CD14-positive monocyte (primary cell): Measurements from ENCODE around the gene OR6C2. TPM values are rescaled to one million over a fixed set of nuclear protein-coding genes. Genes with fewer than 3 reads are reported as not detected.
"Not testable (repeated sequence)": the region's sequence is repeated elsewhere in the genome, so short reads cannot be mapped to it uniquely, and the experiment has no call there.

Source experiments
- DNase-seq, 3 donors: peaks; one replicate each; pipeline ENCODE4 v3.0.0-alpha.2; 2011 to 2022
- H2AFZ ChIP-seq: 2 replicates; pipeline ENCODE4 v1.6.0; 2012; ENCODE audit warnings: mild to moderate bottlenecking, low read depth, low read length, inconsistent platforms; ENCODE audit not compliant: insufficient read depth, poor library complexity, severe bottlenecking
- H3K27ac ChIP-seq, 2 donors: 1 replicate in 1 of 2; 2 replicates in 1 of 2; pipeline ENCODE4 v1.5.1; 2012 to 2013; ENCODE audit warnings: low read length in 2 of 2, control low read depth in 1 of 2, inconsistent platforms in 1 of 2, low read depth in 1 of 2, mild to moderate bottlenecking in 1 of 2
- H3K27me3 ChIP-seq, 2 donors: one replicate each; pipeline versions ENCODE4 v1.6.0 to v1.6.1; 2011 to 2013; ENCODE audit warnings: low read length in 2 of 2; ENCODE audit not compliant: control insufficient read depth in 2 of 2, insufficient read depth in 2 of 2
- H3K36me3 ChIP-seq, 2 donors: replicated peaks in 1 of 2; 1 replicate in 1 of 2; 2 replicates in 1 of 2; pipeline versions ENCODE4 v1.5.1 to v1.6.1; 2012 to 2013; ENCODE audit warnings: low read length in 2 of 2, control low read depth in 1 of 2, inconsistent platforms in 1 of 2, mild to moderate bottlenecking in 1 of 2; ENCODE audit not compliant: insufficient read depth in 2 of 2, control insufficient read depth in 1 of 2
- H3K4me1 ChIP-seq, 2 donors: 1 replicate in 1 of 2; 2 replicates in 1 of 2; pipeline versions ENCODE4 v1.5.1 to v1.6.1; 2012 to 2013; ENCODE audit warnings: low read length in 2 of 2, control low read depth in 1 of 2, inconsistent platforms in 1 of 2, mild to moderate bottlenecking in 1 of 2, moderate library complexity in 1 of 2; ENCODE audit not compliant: insufficient read depth in 2 of 2, control insufficient read depth in 1 of 2
- H3K4me2 ChIP-seq: replicated peaks from 2 replicates; pipeline ENCODE3; 2012; ENCODE audit warnings: low read length, moderate library complexity, mild to moderate bottlenecking; ENCODE audit not compliant: poor library complexity, severe bottlenecking; ENCODE audit errors: extremely low read depth
- H3K4me3 ChIP-seq, 3 experiments: fragments of 200-600 bp in 1 of 3; sonication (generic) in 1 of 3; replicated peaks in 1 of 3; 1 replicate in 2 of 3; 2 replicates in 1 of 3; pipeline ENCODE4 v1.5.1; 2011 to 2013; ENCODE audit warnings: low read length in 3 of 3, mild to moderate bottlenecking in 3 of 3, control low read depth in 2 of 3, low read depth in 2 of 3, inconsistent platforms in 1 of 3, moderate library complexity in 1 of 3
- H3K79me2 ChIP-seq: 2 replicates; pipeline ENCODE4 v1.6.0; 2012; ENCODE audit warnings: mild to moderate bottlenecking, control low read depth, inconsistent platforms, low read length, moderate library complexity; ENCODE audit not compliant: insufficient read depth
- H3K9ac ChIP-seq: 2 replicates; pipeline ENCODE4 v1.6.0; 2017; ENCODE audit warnings: low read length, mild to moderate bottlenecking; ENCODE audit not compliant: insufficient read depth, poor library complexity, severe bottlenecking
- H3K9me3 ChIP-seq, 2 donors: replicated peaks in 1 of 2; 1 replicate in 1 of 2; 2 replicates in 1 of 2; pipeline versions ENCODE4 v1.5.1 to v1.6.1; 2012 to 2013; ENCODE audit warnings: low read length in 2 of 2, control low read depth in 1 of 2; ENCODE audit not compliant: control insufficient read depth in 1 of 2, insufficient read depth in 1 of 2
- H4K20me1 ChIP-seq: 2 replicates; pipeline ENCODE4 v1.6.0; 2012; ENCODE audit warnings: mild to moderate bottlenecking, low read length, control low read depth, moderate library complexity; ENCODE audit not compliant: insufficient read depth
- H3K27ac Mint-ChIP-seq, 7 donors: one replicate each; pipeline ENCODE4 v1.8.0; 2020; ENCODE audit warnings: mild to moderate bottlenecking in 7 of 7, mixed read lengths in 7 of 7, moderate library complexity in 6 of 7, inconsistent platforms in 2 of 7
- H3K27me3 Mint-ChIP-seq, 3 donors: one replicate each; pipeline ENCODE4 v1.8.0; 2021 to 2022; ENCODE audit warnings: low read depth in 3 of 3, mild to moderate bottlenecking in 3 of 3, mixed read lengths in 3 of 3, moderate library complexity in 3 of 3, inconsistent platforms in 1 of 3
- H3K36me3 Mint-ChIP-seq, 2 donors: one replicate each; pipeline ENCODE4 v1.8.0; 2020; ENCODE audit warnings: mixed read lengths in 2 of 2, inconsistent platforms in 1 of 2, mild to moderate bottlenecking in 1 of 2
- H3K4me1 Mint-ChIP-seq: one replicate; pipeline ENCODE4 v1.8.0; 2020; ENCODE audit warnings: mild to moderate bottlenecking, mixed read lengths
- H3K4me3 Mint-ChIP-seq, 2 donors: one replicate each; pipeline ENCODE4 v1.8.0; 2020; ENCODE audit warnings: mild to moderate bottlenecking in 2 of 2, mixed read lengths in 2 of 2, moderate library complexity in 1 of 2
- H3K9me3 Mint-ChIP-seq, 7 donors: one replicate each; pipeline ENCODE4 v1.8.0; 2020 to 2022; ENCODE audit warnings: mixed read lengths in 7 of 7, mild to moderate bottlenecking in 6 of 7, moderate library complexity in 6 of 7, inconsistent platforms in 2 of 7
- CTCF ChIP-seq: fragments of 200-600 bp; IDR thresholded peaks from one replicate; pipeline ENCODE4 v1.8.0; 2022; ENCODE audit warnings: antibody characterized with exemption, mild to moderate bottlenecking
- WGBS: methylation state at CpG from one replicate; pipeline ENCODE4 v1.1.5; 2013; ENCODE audit warnings: missing lambda C conversion rate; ENCODE audit not compliant: insufficient coverage; 5-methylcytosine and 5-hydroxymethylcytosine counted together
- intact Hi-C, 2 donors: fragments of 100-400 bp; cut with micrococcal nuclease; formaldehyde crosslinking; loops; one replicate each; pipeline versions ENCODE4 v1.15.0 to v1.15.1; 2023
- polyA plus RNA-seq, 3 donors: library from polyadenylated mRNA; depleted of rRNA in 1 of 3; unstranded in 2 of 3; stranded (reverse) in 1 of 3; fragments of 300-500 nt in 2 of 3; fragments of >200 nt in 1 of 3; fragmentation: Illumina TruSeq in 2 of 3; gene quantifications; 1 replicate in 2 of 3; 2 replicates in 1 of 3; pipeline ENCODE4 v1.2.3, GENCODE V29; 2012 to 2021

Gene OR6C2
- polyA plus RNA-seq, 3 donors = 0.18 TPM; not detected in 2

GRCh38 chr12:55470088-55470829 lies 26.4 kb downstream of the OR6C2 start, which contains the start of gene OR6C70:
Gene OR6C70 (minus strand): TSS chr12:55470138. CDS start chr12:55470138, 0 bp downstream.
- H3K27ac Mint-ChIP-seq = no peak within 1 kb of the TSS
- H3K4me1 Mint-ChIP-seq = peaks cover 30% of the 10 kb centered on the region
- Histone ChIP-seq H3K27me3 (peaks cover 2 to 18% of the 10 kb centered on the region in 2 donors), H3K36me3 (no peaks in the 10 kb centered on the region), H3K79me2 (no peaks in the 10 kb centered on the region), H3K4me2 (no peak within 1 kb of the TSS), H3K4me1 (peaks cover 10 to 25% of the 10 kb centered on the region in 2 donors), H3K9me3 (no peaks in the 10 kb centered on the region), H2AFZ (peak within 1 kb of the TSS; percentile 39), H4K20me1 (no peaks in the 10 kb centered on the region), H3K4me3 (no peak within 1 kb of the TSS), H3K9ac (no peak within 1 kb of the TSS), H3K27ac (no peak within 1 kb of the TSS)
- WGBS = 80% methylated on average over 1 of the region's 3 CpGs
- intact Hi-C loops = no loop called here
- TF ChIP-seq CTCF = no peak
- H3K4me3 Mint-ChIP-seq = no peak within 1 kb of the TSS
- peaks cover 0 to 2% (median 0%) of the 10 kb centered on the region in 7 donors for H3K9me3 Mint-ChIP-seq
- DNase-seq = no peak
- peaks cover 0 to 4% of the 10 kb centered on the region in 2 donors for H3K36me3 Mint-ChIP-seq
- H3K27me3 Mint-ChIP-seq = peaks cover 2 to 6% (median 3%) of the 10 kb centered on the region in 3 donors

GRCh38 chr12:55472264-55472663 lies 28.4 kb downstream of the OR6C2 start:
- Mint-ChIP-seq H3K27ac (no peak overlapping the region), H3K4me3 (no peak overlapping the region), H3K27me3 (peaks cover 6 to 12% (median 8%) of the 10 kb centered on the region in 3 donors), H3K36me3 (peaks cover 0 to 4% of the 10 kb centered on the region in 2 donors), H3K9me3 (peaks cover 0 to 2% (median 0%) of the 10 kb centered on the region in 7 donors), H3K4me1 (peaks cover 22% of the 10 kb centered on the region)
- no peak overlapping the region for H3K4me2 ChIP-seq
- H3K4me3 ChIP-seq = no peak overlapping the region
- no peak overlapping the region for H3K27ac ChIP-seq
- peaks cover 7 to 17% of the 10 kb centered on the region in 2 donors for H3K4me1 ChIP-seq
- no peaks in the 10 kb centered on the region for H4K20me1 ChIP-seq
- H2AFZ ChIP-seq = no peak overlapping the region
- no peaks in the 10 kb centered on the region for H3K36me3 ChIP-seq
- peaks cover 6 to 30% of the 10 kb centered on the region in 2 donors for H3K27me3 ChIP-seq
- DNase-seq = no peak
- WGBS = no CpG with 5 or more reads among the region's 1 CpG
- intact Hi-C loops = no loop called here
- H3K9ac ChIP-seq = no peak overlapping the region
- H3K79me2 ChIP-seq = no peaks in the 10 kb centered on the region
- no peaks in the 10 kb centered on the region for H3K9me3 ChIP-seq
- no peak for TF ChIP-seq CTCF

- H3K27me3 ChIP-seq = peaks cover 6 to 23% of the 10 kb centered on the region in 2 donors
- H3K4me1 ChIP-seq, H3K36me3 Mint-ChIP-seq, H3K4me3 ChIP-seq, H3K36me3 ChIP-seq, H3K27ac Mint-ChIP-seq, H2AFZ ChIP-seq, DNase-seq, H3K4me2 ChIP-seq, intact Hi-C loops, H3K4me1 Mint-ChIP-seq, H3K9me3 Mint-ChIP-seq, H3K79me2 ChIP-seq, H4K20me1 ChIP-seq, H3K9me3 ChIP-seq, H3K27ac ChIP-seq, H3K4me3 Mint-ChIP-seq, H3K9ac ChIP-seq: not testable (repeated sequence)
- H3K27me3 Mint-ChIP-seq = peaks cover 8 to 14% (median 8%) of the 10 kb centered on the region in 3 donors
- 100% methylated on average over 7 of the region's 29 CpGs for WGBS
These were observed 35.3 kb downstream of the OR6C2 start for GRCh38 chr12:55479136-55479535.
